DOHH2 (cell line): Measurements from ENCODE around the gene MMEL1.

Experiments
- EZH2phosphoT487 ChIP-seq: fragments of 200-600 bp; sonication (generic); IDR thresholded peaks from 2 replicates; pipeline ENCODE4 v1.6.1; 2017; ENCODE audit warnings: borderline replicate concordance, mild to moderate bottlenecking, antibody characterized with exemption, low read length, moderate library complexity, mixed read lengths
- TF ChIP-seq, protein P1 (sequence below): fragments of 200-600 bp; sonication (generic); IDR thresholded peaks from one replicate; pipeline ENCODE4 v1.5.1; 2014; ENCODE audit warnings: antibody characterized with exemption, mild to moderate bottlenecking, low read depth, low read length; ENCODE audit not compliant: poor library complexity, severe bottlenecking

DNA sequence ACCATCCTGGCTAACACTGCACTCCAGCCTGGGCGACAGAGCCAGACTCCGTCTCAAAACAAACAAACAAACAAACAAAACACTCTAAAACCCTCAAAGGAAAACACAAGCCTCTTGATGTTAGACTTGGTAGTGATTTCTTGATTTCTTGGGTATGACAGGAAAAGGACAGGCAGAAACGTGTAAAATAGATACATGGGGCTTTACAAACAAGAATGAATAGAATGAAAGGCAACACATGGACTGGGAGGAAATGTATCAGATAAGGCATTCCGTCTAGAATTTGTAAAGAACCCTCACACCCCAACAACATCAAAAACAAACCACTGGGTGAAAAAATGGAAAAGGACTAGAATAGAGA, 54.1 kb downstream of the MMEL1 start:
- TF ChIP-seq, protein P1, sequence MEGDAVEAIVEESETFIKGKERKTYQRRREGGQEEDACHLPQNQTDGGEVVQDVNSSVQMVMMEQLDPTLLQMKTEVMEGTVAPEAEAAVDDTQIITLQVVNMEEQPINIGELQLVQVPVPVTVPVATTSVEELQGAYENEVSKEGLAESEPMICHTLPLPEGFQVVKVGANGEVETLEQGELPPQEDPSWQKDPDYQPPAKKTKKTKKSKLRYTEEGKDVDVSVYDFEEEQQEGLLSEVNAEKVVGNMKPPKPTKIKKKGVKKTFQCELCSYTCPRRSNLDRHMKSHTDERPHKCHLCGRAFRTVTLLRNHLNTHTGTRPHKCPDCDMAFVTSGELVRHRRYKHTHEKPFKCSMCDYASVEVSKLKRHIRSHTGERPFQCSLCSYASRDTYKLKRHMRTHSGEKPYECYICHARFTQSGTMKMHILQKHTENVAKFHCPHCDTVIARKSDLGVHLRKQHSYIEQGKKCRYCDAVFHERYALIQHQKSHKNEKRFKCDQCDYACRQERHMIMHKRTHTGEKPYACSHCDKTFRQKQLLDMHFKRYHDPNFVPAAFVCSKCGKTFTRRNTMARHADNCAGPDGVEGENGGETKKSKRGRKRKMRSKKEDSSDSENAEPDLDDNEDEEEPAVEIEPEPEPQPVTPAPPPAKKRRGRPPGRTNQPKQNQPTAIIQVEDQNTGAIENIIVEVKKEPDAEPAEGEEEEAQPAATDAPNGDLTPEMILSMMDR, result no peak
- TF ChIP-seq EZH2phosphoT487, result no peak
